H1 (cell line): ENCODE measurements around the gene TAB3. TPM values are rescaled to one million over a fixed set of nuclear protein-coding genes. Genes with fewer than 3 reads are reported as not detected.

Experiments used
- ATF2 ChIP-seq: IDR thresholded peaks from 2 replicates; pipeline ENCODE4 v1.6.1; 2012; ENCODE audit warnings: low read length, inconsistent platforms
- HDAC2 ChIP-seq, 2 experiments: fragments of 300-600 bp in 1 of 2; sonication (generic) in 1 of 2; IDR thresholded peaks; 2 replicates each; pipeline ENCODE4 v1.6.1; 2011 to 2012; ENCODE audit warnings: low read depth in 2 of 2, low read length in 2 of 2, mild to moderate bottlenecking in 2 of 2, moderate library complexity in 2 of 2, borderline replicate concordance in 1 of 2, inconsistent platforms in 1 of 2
- POLR2A ChIP-seq, 2 experiments: IDR thresholded peaks; 1 replicate in 1 of 2; 2 replicates in 1 of 2; pipeline ENCODE4 v1.6.1; 2011; ENCODE audit warnings: low read depth in 2 of 2, low read length in 2 of 2, mild to moderate bottlenecking in 2 of 2; ENCODE audit errors: control extremely low read depth in 1 of 2
- SUZ12 ChIP-seq: fragments of 200-600 bp; sonication (generic); IDR thresholded peaks from 2 replicates; pipeline ENCODE4 v1.6.1; 2012; ENCODE audit warnings: mild to moderate bottlenecking, inconsistent platforms, low read length, moderate library complexity, mixed read lengths
- YY1 ChIP-seq: IDR thresholded peaks from 2 replicates; pipeline ENCODE4 v1.6.1; 2011; ENCODE audit warnings: low read depth, mild to moderate bottlenecking, low read length
- polyA plus RNA-seq, 7 experiments: library from polyadenylated mRNA; depleted of rRNA in 3 of 7; stranded (reverse) in 5 of 7; unstranded in 2 of 7; fragments of >200 nt in 5 of 7; fragments of 200-250 nt in 2 of 7; gene quantifications; 1 replicate in 5 of 7; 2 replicates in 1 of 7; 4 replicates in 1 of 7; pipeline versions ENCODE4 v1.2.1 to v1.2.3, GENCODE V29; 2011 to 2013; ENCODE audit warnings: missing spikeins in 2 of 7, mixed read lengths in 2 of 7
- total RNA-seq: library from RNA; stranded (reverse); fragmentation: NEBNext Ultra II Directional; extraction: Animal tissue kit (Norgen Biotek cat#: 25700); gene quantifications from 2 replicates; pipeline ENCODE4 v1.2.1, GENCODE V29; 2021

The TAB3 gene
- total and polyA plus RNA-seq, 2 of the 8 experiments (the other 6 are each of a cell fraction or from before 2014, with no cell fraction given): 12.7 to 12.9 TPM

- TF ChIP-seq SUZ12 (no peak), ATF2 (no peak), POLR2A (IDR thresholded peaks at IDR 0.05; ENCODE audit: control extremely low read depth in 1 of 2, low read depth in 2 of 2, low read length in 2 of 2) (no peak), YY1 (no peak), HDAC2 (IDR thresholded peaks at IDR 0.05; ENCODE audit: borderline replicate concordance in 1 of 2, low read depth in 2 of 2, low read length in 2 of 2) (no peak)
Observed at GRCh38 chrX:30880058-30880457, 9.0 kb downstream of the TAB3 start (continued).
